Measurements from ENCODE around the gene USP36. TPM values are rescaled to one million over a fixed set of nuclear protein-coding genes. Genes with fewer than 3 reads are reported as not detected.
A peak's percentile ranks its signal among the peaks of the same experiment; 100 is the strongest.

Gene USP36
- total and polyA plus RNA-seq, 7 donors = 14.0 to 40.5 (median 24.2) TPM

GRCh38 chr17:78789663-78790181, 50.9 kb downstream of the USP36 start:
- no peak overlapping the region for H3K4me3 ChIP-seq
- DNase-seq (peak; percentile 75 to 85), ATAC-seq (no peak)
- peaks cover 0 to 4% of the 10 kb centered on the region in 2 donors for H3K36me3 ChIP-seq (ENCODE audit: insufficient read depth in 1 of 2, low read depth in 1 of 2)
- TF ChIP-seq CTCF (IDR thresholded peaks at IDR 0.05) = no peak
- WGBS, 3 donors = 34 to 53% (median 43%) methylated on average over 13 to 14 of the region's 14 CpGs
- H3K27ac ChIP-seq = peak overlapping the region; percentile 61
- H3K4me1 ChIP-seq = peaks cover 37% of the 10 kb centered on the region
- intact Hi-C loops (cut with DNase I) = no loop called here
- H3K27me3 ChIP-seq (ENCODE audit: insufficient read depth in 3 of 3, low read length in 2 of 3) = no peaks in the 10 kb centered on the region
- no peaks in the 10 kb centered on the region for H3K9me3 ChIP-seq

GRCh38 chr17:78789149-78789662, 51.4 kb downstream of the USP36 start:
- intact Hi-C loops (cut with DNase I) = no loop called here
- 54 to 71% (median 60%) methylated on average over 5 of the region's 5 CpGs for WGBS, 3 donors
- no peak for ATAC-seq
- peaks cover 0 to 4% of the 10 kb centered on the region in 2 donors for H3K36me3 ChIP-seq (ENCODE audit: insufficient read depth in 1 of 2, low read depth in 1 of 2)
- TF ChIP-seq CTCF (IDR thresholded peaks at IDR 0.05) = no peak
- no peak overlapping the region for H3K4me3 ChIP-seq
- H3K27ac ChIP-seq = peak overlapping the region; percentile 61
- peaks cover 32% of the 10 kb centered on the region for H3K4me1 ChIP-seq
- no peak for DNase-seq
- no peaks in the 10 kb centered on the region for H3K27me3 ChIP-seq (ENCODE audit: insufficient read depth in 3 of 3, low read length in 2 of 3)
- H3K9me3 ChIP-seq = no peaks in the 10 kb centered on the region

GRCh38 chr17:78788451-78788850, 52.2 kb downstream of the USP36 start:
- no peak overlapping the region for H3K27ac ChIP-seq
- H3K4me1 ChIP-seq = peaks cover 25% of the 10 kb centered on the region
- ATAC-seq (no peak), DNase-seq (no peak)
- H3K36me3 ChIP-seq (ENCODE audit: insufficient read depth in 1 of 2, low read depth in 1 of 2) = peaks cover 0 to 4% of the 10 kb centered on the region in 2 donors
- no peak overlapping the region for H3K4me3 ChIP-seq
- H3K9me3 ChIP-seq = no peaks in the 10 kb centered on the region
- WGBS, 3 donors = 82 to 95% (median 90%) methylated on average over 7 of the region's 7 CpGs
- TF ChIP-seq CTCF (IDR thresholded peaks at IDR 0.05) = no peak
- intact Hi-C loops (cut with DNase I) = no loop called here
- H3K27me3 ChIP-seq (ENCODE audit: insufficient read depth in 3 of 3, low read length in 2 of 3) = no peaks in the 10 kb centered on the region

GRCh38 chr17:78787444-78787843, 53.2 kb downstream of the USP36 start:
- no peaks in the 10 kb centered on the region for H3K27me3 ChIP-seq (ENCODE audit: insufficient read depth in 3 of 3, low read length in 2 of 3)
- no peak for TF ChIP-seq CTCF (IDR thresholded peaks at IDR 0.05)
- ATAC-seq = no peak
- no peaks in the 10 kb centered on the region for H3K9me3 ChIP-seq
- H3K27ac ChIP-seq = no peak overlapping the region
- DNase-seq = no peak
- H3K4me3 ChIP-seq = no peak overlapping the region
- intact Hi-C loops (cut with DNase I) = no loop called here
- peaks cover 0 to 4% of the 10 kb centered on the region in 2 donors for H3K36me3 ChIP-seq (ENCODE audit: insufficient read depth in 1 of 2, low read depth in 1 of 2)
- 83 to 95% (median 94%) methylated on average over 7 of the region's 7 CpGs for WGBS, 3 donors
- H3K4me1 ChIP-seq = peaks cover 21% of the 10 kb centered on the region

- H3K27me3 ChIP-seq (ENCODE audit: insufficient read depth in 3 of 3, low read length in 2 of 3) = no peaks in the 10 kb centered on the region
- intact Hi-C loops (cut with DNase I) = no loop called here
- 71 to 72% (median 71%) methylated on average over 1 of the region's 1 CpG for WGBS, 3 donors
- no peaks in the 10 kb centered on the region for H3K36me3 ChIP-seq (ENCODE audit: insufficient read depth in 1 of 2, low read depth in 1 of 2)
- DNase-seq = no peak
- peaks cover 19% of the 10 kb centered on the region for H3K4me1 ChIP-seq
- no peaks in the 10 kb centered on the region for H3K9me3 ChIP-seq
- ATAC-seq = no peak
- no peak overlapping the region for H3K4me3 ChIP-seq
- peak overlapping the region; percentile 55 for H3K27ac ChIP-seq
- no peak for TF ChIP-seq CTCF (IDR thresholded peaks at IDR 0.05)
Measured at GRCh38 chr17:78785663-78786057, 55.0 kb downstream of the USP36 start.
